Measurements from ENCODE around the gene NFRKB. TPM values are rescaled to one million over a fixed set of nuclear protein-coding genes. Genes with fewer than 3 reads are reported as not detected.
A peak's percentile ranks its signal among the peaks of the same experiment; 100 is the strongest.

Gene NFRKB
- total and polyA plus RNA-seq, 2 of the 8 experiments (the other 6 are each of a cell fraction or from before 2014, with no cell fraction given) = 17.0 to 31.0 TPM

DNA sequence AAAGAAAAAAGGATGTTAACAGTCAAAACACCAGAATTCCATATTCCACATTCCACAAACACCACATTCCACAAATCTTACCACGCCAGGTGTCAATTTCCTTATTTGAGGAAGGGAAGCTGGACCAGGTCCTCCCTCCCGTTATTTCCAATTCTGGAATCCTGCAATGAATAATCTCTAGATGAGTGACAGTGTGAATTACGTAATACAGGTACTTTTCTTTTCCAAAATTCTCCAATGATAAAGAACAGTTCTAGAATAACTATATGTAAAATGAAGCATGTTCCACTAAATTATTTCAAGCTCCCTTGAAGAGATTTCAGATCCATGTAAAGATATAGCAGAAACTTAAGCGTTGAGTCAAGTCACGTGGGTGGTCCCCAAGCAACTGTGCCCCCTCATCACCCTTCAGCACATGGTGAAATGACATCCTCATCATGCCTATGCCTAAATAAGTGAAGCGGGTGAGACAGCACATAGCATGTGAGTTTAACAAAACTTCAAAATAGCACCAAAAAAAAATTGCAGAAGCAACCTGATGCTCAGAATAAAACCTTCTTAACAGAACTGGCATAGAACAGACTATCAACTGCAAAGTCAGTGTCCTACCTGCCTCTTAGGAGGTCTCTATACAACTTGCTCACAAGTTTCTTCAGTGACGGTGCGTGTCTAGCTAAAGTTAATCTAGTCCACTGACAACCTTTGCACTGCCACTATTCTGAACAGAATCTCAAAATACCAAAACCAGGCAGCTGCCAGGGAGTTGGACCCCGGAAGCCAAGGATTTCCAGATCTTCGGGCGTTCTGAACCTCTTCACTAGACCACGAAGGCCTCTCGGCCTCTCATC lies 876 bp downstream of the NFRKB start:
- Histone ChIP-seq H3K36me3 (ENCODE audit: control insufficient read depth in 2 of 4, insufficient read depth in 4 of 4, low read length in 3 of 4) (peaks cover 6 to 32% (median 26%) of the 10 kb centered on the region in 4 experiments), H3K9ac (replicated peaks in 1 of 4; ENCODE audit: extremely low read depth in 1 of 4, low read depth in 3 of 4, low read length in 3 of 4) (peak overlapping the region in 3 of 4 experiments; percentile 36 to 72 (median 44); a peak in 4 of 7 replicates), H3K27me3 (replicated peaks in 1 of 4; ENCODE audit: control insufficient read depth in 3 of 4, extremely low read depth in 1 of 4, insufficient read depth in 3 of 4, low read length in 3 of 4) (no peaks in the 10 kb centered on the region), H3K4me3 (ENCODE audit: extremely low read depth in 1 of 4, insufficient read depth in 2 of 4, low read depth in 3 of 4, low read length in 4 of 4) (peak overlapping the region; percentile 77 to 96 (median 89)), H4K8ac (ENCODE audit: extremely low read depth, insufficient read depth, low read length) (peak overlapping the region; percentile 48; the same call in 1 of the 2 replicates), H3K56ac (replicated peaks; ENCODE audit: insufficient read length, low read depth, low read length) (no peak overlapping the region), H4K91ac (replicated peaks; ENCODE audit: insufficient read length, low read length) (no peak overlapping the region), H2BK20ac (ENCODE audit: low read length) (no peak overlapping the region), H4K5ac (ENCODE audit: insufficient read length, low read depth, low read length) (no peak overlapping the region), H2BK5ac (ENCODE audit: low read depth, low read length) (no peak overlapping the region), H3K27ac (ENCODE audit: low read depth, low read length) (no peak overlapping the region), H2BK15ac (ENCODE audit: low read length) (no peak overlapping the region), H3K23me2 (ENCODE audit: low read depth, low read length) (peaks cover 10% of the 10 kb centered on the region), H3K23ac (ENCODE audit: insufficient read length) (no peak overlapping the region), H3K79me1 (ENCODE audit: low read depth, low read length) (peaks cover 4% of the 10 kb centered on the region; the same call in 1 of the 2 replicates), H3K9me3 (ENCODE audit: insufficient read depth in 2 of 2, low read depth in 1 of 2, low read length in 1 of 2) (no peaks in the 10 kb centered on the region), H3K18ac (ENCODE audit: extremely low read depth, low read length) (peak overlapping the region; percentile 52; the same call in 1 of the 2 replicates), H2BK12ac (ENCODE audit: low read depth, low read length) (no peak overlapping the region), H3K4me2 (ENCODE audit: insufficient read depth in 1 of 2, low read depth in 2 of 2, low read length in 2 of 2) (peak overlapping the region; percentile 84 to 92), H3K4ac (replicated peaks; ENCODE audit: insufficient read length, low read depth, low read length) (no peak overlapping the region), H2BK120ac (replicated peaks; ENCODE audit: low read depth, low read length) (no peak overlapping the region), H4K20me1 (replicated peaks in 1 of 2; ENCODE audit: control insufficient read depth in 1 of 2, insufficient read depth in 2 of 2, low read length in 2 of 2) (peaks cover 0 to 2% of the 10 kb centered on the region in 2 experiments), H2AFZ (ENCODE audit: low read length) (peak overlapping the region; percentile 14; the same call in 1 of the 2 replicates), H2AK5ac (ENCODE audit: low read depth, low read length) (no peak overlapping the region), H3K79me2 (ENCODE audit: control insufficient read depth in 1 of 2, insufficient read depth in 2 of 2, low read length in 2 of 2) (peaks cover 4 to 17% of the 10 kb centered on the region in 2 experiments), H3K4me1 (replicated peaks in 1 of 4; ENCODE audit: control insufficient read depth in 3 of 4, insufficient read depth in 4 of 4, low read length in 3 of 4) (peaks cover 1 to 7% (median 3%) of the 10 kb centered on the region in 4 experiments), H3K14ac (ENCODE audit: insufficient read length) (no peak overlapping the region)
- ChIA-PET CTCF (ENCODE audit: partially characterized antibody) (interaction anchor here (1.4 to 1.7 kb wide), 2 partner anchors 13 to 20 kb away, joined by 3 to 4 read pairs; no protein-coding TSS in a partner anchor), POLR2A (ENCODE audit: partially characterized antibody) (interaction anchor here (0.9 to 1.3 kb wide), 5 partner anchors 9 to 754 kb away, joined by 3 to 4 read pairs (median 3); no protein-coding TSS in a partner anchor)
- TF ChIP-seq POLR2AphosphoS5 (IDR thresholded peaks at IDR 0.05; ENCODE audit: low read depth, low read length) (no peak), SP1 (IDR thresholded peaks at IDR 0.05; ENCODE audit: low read depth, low read length) (no peak), CEBPB (IDR thresholded peaks at IDR 0.05; ENCODE audit: low read depth, low read length) (0 out of 2 replicates have a peak, but pooled peaks have one; percentile 8), MAFK (IDR thresholded peaks at IDR 0.05; ENCODE audit: low read depth, low read length) (no peak), SAP30 (IDR thresholded peaks at IDR 0.05; ENCODE audit: insufficient read depth, insufficient replicate concordance, low read length) (peak; percentile 63), NRF1 (IDR thresholded peaks at IDR 0.05; ENCODE audit: low read depth, low read length) (no peak), HDAC6 (IDR thresholded peaks at IDR 0.05; ENCODE audit: low read depth, low read length) (no peak)
- no peak for DNase-seq (ENCODE audit: low read depth in 1 of 2, low spot score in 2 of 2)
- no peak for FAIRE-seq
- WGBS, 2 experiments (ENCODE audit: extremely low coverage in 1 of 2, insufficient coverage in 1 of 2, insufficient read length in 1 of 2, insufficient replicate concordance in 2 of 2, low coverage in 1 of 2, low lambda C conversion rate in 2 of 2, missing lambda C conversion rate in 1 of 2) = 48% methylated on average over 13 of the region's 13 CpGs; no CpG with 5 or more reads in 1 of the 2 experiments
